ENCODE measurements around the gene PAX8. TPM values are rescaled to one million over a fixed set of nuclear protein-coding genes. Genes with fewer than 3 reads are reported as not detected.
"Not testable (repeated sequence)": the region's sequence is repeated elsewhere in the genome, so short reads cannot be mapped to it uniquely, and the experiment has no call there.

The PAX8 gene
- polyA plus RNA-seq, 1 of the 3 experiments (the other 2 are of a cell fraction) = 0.23 TPM

DNA sequence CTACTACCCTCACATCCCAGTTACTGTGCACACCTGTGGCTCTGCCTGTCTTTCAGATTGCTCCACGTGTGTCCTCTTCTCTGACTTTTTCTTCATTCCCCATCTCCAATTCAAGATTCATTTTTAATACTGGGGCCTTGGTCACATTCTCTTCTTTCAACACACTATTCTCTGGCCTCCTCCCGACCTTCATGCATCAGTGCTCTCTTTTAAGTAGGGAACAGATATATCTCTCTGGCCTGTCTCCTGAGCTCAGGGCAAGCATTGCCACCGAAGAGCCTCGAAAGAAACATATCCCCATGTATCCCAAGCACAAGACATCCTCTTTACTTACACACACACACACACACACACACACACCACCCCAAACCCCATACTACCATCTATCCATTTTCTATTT is 21.6 kb upstream of the PAX8 start:
- Histone ChIP-seq H3K27ac (ENCODE audit: low read depth in 2 of 2, low read length in 1 of 2) (no peak overlapping the region), H3K36me3 (replicated peaks in 1 of 2; ENCODE audit: control insufficient read depth in 1 of 2, insufficient read depth in 2 of 2, low read length in 1 of 2) (no peaks in the 10 kb centered on the region), H3K27me3 (ENCODE audit: insufficient read depth) (peaks cover 12% of the 10 kb centered on the region; the same call in 1 of the 2 replicates), H4K20me1 (ENCODE audit: insufficient read depth) (no peaks in the 10 kb centered on the region), H3K4me1 (ENCODE audit: control insufficient read depth in 1 of 2, insufficient read depth in 2 of 2, low read depth in 1 of 2, low read length in 1 of 2) (no peaks in the 10 kb centered on the region), H3K4me2 (no peak overlapping the region), H3K9me3 (no peaks in the 10 kb centered on the region), H3K4me3 (ENCODE audit: low read depth in 2 of 2, low read length in 1 of 2) (no peak overlapping the region), H3K9ac (no peak overlapping the region), H2AFZ (ENCODE audit: low read depth) (no peak overlapping the region), H3F3A (replicated peaks; ENCODE audit: insufficient read depth) (no peaks in the 10 kb centered on the region), H3K9me2 (no peaks in the 10 kb centered on the region), H3K79me2 (ENCODE audit: insufficient read depth) (no peaks in the 10 kb centered on the region)
- ChIA-PET CTCF (interaction anchor here (0.7 kb wide), 1 partner anchor 344 kb away, joined by 3 read pairs; no protein-coding TSS in a partner anchor), POLR2A (no interaction called here)
- no peak for TF ChIP-seq EP300 (IDR thresholded peaks at IDR 0.05; ENCODE audit: borderline replicate concordance in 1 of 2, low read depth in 1 of 2, low read length in 1 of 2)
- TF ChIP-seq, protein P1, sequence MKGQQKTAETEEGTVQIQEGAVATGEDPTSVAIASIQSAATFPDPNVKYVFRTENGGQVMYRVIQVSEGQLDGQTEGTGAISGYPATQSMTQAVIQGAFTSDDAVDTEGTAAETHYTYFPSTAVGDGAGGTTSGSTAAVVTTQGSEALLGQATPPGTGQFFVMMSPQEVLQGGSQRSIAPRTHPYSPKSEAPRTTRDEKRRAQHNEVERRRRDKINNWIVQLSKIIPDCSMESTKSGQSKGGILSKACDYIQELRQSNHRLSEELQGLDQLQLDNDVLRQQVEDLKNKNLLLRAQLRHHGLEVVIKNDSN (IDR thresholded peaks at IDR 0.05; ENCODE audit: borderline replicate concordance, low read depth) = no peak
- WGBS (ENCODE audit: low lambda C conversion rate) = 9% methylated on average over 4 of the region's 4 CpGs
- no peak for DNase-seq

GRCh38 chr2:113298176-113298575 is 19.5 kb upstream of the PAX8 start:
- TF ChIP-seq ELF1 (IDR thresholded peaks at IDR 0.05) (no peak), MAX (IDR thresholded peaks at IDR 0.05; ENCODE audit: low read depth) (no peak), FOXJ3 (CRISPR knock-in tag; IDR thresholded peaks at IDR 0.05) (no peak), POLR2AphosphoS5 (IDR thresholded peaks at IDR 0.05; ENCODE audit: low read depth, low read length) (no peak), FOXM1 (IDR thresholded peaks at IDR 0.05; ENCODE audit: low read depth) (no peak), RXRA (IDR thresholded peaks at IDR 0.05; ENCODE audit: borderline replicate concordance, low read depth) (no peak), GABPA (IDR thresholded peaks at IDR 0.05; ENCODE audit: low read depth) (no peak), GATA2 (CRISPR knock-in tag; IDR thresholded peaks at IDR 0.05) (no peak)
- TF ChIP-seq, protein P1 (IDR thresholded peaks at IDR 0.05; ENCODE audit: borderline replicate concordance, low read depth) = no peak
- H3K27me3 ChIP-seq (ENCODE audit: insufficient read depth) = peaks cover 14% of the 10 kb centered on the region; the same call in 1 of the 2 replicates
- H3K9ac ChIP-seq = no peak overlapping the region
- H3K9me2 ChIP-seq = no peaks in the 10 kb centered on the region
- no peak for DNase-seq
- no peaks in the 10 kb centered on the region for H3K9me3 ChIP-seq
- ChIA-PET CTCF (interaction anchor here (1.2 to 2.5 kb wide), 2 partner anchors 92 to 94 kb away, joined by 5 to 6 read pairs; no protein-coding TSS in a partner anchor), POLR2A (no interaction called here)
- H3F3A ChIP-seq (replicated peaks; ENCODE audit: insufficient read depth) = no peaks in the 10 kb centered on the region
- 29% methylated on average over 2 of the region's 2 CpGs for WGBS (ENCODE audit: low lambda C conversion rate)
- no peaks in the 10 kb centered on the region for H3K36me3 ChIP-seq (replicated peaks in 1 of 2; ENCODE audit: control insufficient read depth in 1 of 2, insufficient read depth in 2 of 2, low read length in 1 of 2)
- no peak overlapping the region for H3K27ac ChIP-seq (ENCODE audit: low read depth in 2 of 2, low read length in 1 of 2)
- no peak overlapping the region for H3K4me2 ChIP-seq
- H3K4me1 ChIP-seq (ENCODE audit: control insufficient read depth in 1 of 2, insufficient read depth in 2 of 2, low read depth in 1 of 2, low read length in 1 of 2) = no peaks in the 10 kb centered on the region
- no peaks in the 10 kb centered on the region for H4K20me1 ChIP-seq (ENCODE audit: insufficient read depth)
- H3K4me3 ChIP-seq (ENCODE audit: low read depth in 2 of 2, low read length in 1 of 2) = no peak overlapping the region
- H3K79me2 ChIP-seq (ENCODE audit: insufficient read depth) = no peaks in the 10 kb centered on the region
- no peak overlapping the region for H2AFZ ChIP-seq (ENCODE audit: low read depth)

DNA sequence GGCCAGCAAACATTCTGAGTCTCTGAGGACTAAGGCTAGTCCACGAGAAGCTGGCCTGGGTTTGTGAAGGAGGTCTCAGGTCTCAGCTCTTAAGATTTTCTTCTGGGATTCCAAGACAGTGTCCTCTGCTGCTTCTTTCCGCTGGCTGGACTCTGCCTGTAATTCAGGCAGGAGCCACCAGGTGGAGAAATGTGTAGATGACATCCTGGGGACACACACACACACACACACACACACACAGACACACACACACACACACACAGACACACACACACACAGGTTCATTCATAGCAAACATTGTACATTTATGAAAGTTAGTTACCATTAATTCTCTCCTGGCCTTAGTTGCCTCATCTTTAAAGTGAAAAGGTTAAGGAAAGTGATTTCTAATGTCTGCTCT is 18.9 kb upstream of the PAX8 start:
- H3K27me3 ChIP-seq (ENCODE audit: insufficient read depth) = peaks cover 20% of the 10 kb centered on the region; the same call in 1 of the 2 replicates
- H3K4me1 ChIP-seq (ENCODE audit: control insufficient read depth in 1 of 2, insufficient read depth in 2 of 2, low read depth in 1 of 2, low read length in 1 of 2); H3K4me3 ChIP-seq (ENCODE audit: low read depth in 2 of 2, low read length in 1 of 2); H3K9me2 ChIP-seq; H3K36me3 ChIP-seq (replicated peaks in 1 of 2; ENCODE audit: control insufficient read depth in 1 of 2, insufficient read depth in 2 of 2, low read length in 1 of 2); H3K9me3 ChIP-seq; POLR2A ChIA-PET; H3K27ac ChIP-seq (ENCODE audit: low read depth in 2 of 2, low read length in 1 of 2); H3K4me2 ChIP-seq; H2AFZ ChIP-seq (ENCODE audit: low read depth); H3F3A ChIP-seq (replicated peaks; ENCODE audit: insufficient read depth); DNase-seq; H3K9ac ChIP-seq; H3K79me2 ChIP-seq (ENCODE audit: insufficient read depth); H4K20me1 ChIP-seq (ENCODE audit: insufficient read depth): not testable (repeated sequence)
- WGBS (ENCODE audit: low lambda C conversion rate) = 0% methylated on average over 2 of the region's 2 CpGs
- CTCF ChIA-PET = interaction anchor here (1.2 to 2.5 kb wide), 2 partner anchors 93 kb away, joined by 5 to 6 read pairs; no protein-coding TSS in a partner anchor
